ENCODE measurements around the gene ELF2.
"Not testable (repeated sequence)": the region's sequence is repeated elsewhere in the genome, so short reads cannot be mapped to it uniquely, and the experiment has no call there.

The ELF2 gene

DNA sequence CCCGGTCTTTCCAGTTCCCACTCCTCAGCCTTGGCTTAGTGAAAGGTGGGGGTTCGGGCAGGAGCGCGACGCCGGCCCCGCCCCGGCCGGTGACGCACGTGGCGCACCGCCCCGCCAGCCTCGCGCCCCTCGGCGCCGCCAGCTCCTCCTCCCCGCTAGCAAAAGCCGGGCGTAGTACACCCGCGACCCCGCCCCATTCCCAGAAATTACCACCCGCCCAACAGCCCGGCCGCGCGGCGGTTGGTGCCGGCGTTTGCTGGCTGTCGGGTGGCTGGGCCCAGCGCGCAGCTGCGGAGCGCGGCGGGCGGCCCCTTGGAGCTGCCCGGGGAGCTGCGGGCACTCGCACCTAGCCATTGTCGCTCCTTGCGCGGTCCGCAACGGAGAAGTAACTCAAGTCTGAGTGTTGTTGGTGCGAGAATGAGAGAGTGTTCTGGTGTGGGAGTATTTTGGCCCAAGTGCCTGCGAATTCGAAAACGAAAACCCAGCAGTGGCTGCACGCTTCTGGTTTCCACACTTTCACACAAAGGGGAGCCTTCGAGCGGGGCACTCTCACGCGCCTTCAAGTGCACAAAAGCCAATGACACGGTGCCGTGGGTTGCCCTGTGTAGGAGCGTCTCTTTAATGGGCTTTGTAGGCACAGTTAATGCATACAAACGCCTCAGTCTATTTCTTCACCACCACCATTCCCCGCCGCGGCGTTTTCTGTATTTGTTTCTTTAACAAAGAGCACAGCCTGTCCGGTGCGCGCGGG is 1.0 kb upstream of the ELF2 start:
- peak; percentile 86 for DNase-seq

DNA sequence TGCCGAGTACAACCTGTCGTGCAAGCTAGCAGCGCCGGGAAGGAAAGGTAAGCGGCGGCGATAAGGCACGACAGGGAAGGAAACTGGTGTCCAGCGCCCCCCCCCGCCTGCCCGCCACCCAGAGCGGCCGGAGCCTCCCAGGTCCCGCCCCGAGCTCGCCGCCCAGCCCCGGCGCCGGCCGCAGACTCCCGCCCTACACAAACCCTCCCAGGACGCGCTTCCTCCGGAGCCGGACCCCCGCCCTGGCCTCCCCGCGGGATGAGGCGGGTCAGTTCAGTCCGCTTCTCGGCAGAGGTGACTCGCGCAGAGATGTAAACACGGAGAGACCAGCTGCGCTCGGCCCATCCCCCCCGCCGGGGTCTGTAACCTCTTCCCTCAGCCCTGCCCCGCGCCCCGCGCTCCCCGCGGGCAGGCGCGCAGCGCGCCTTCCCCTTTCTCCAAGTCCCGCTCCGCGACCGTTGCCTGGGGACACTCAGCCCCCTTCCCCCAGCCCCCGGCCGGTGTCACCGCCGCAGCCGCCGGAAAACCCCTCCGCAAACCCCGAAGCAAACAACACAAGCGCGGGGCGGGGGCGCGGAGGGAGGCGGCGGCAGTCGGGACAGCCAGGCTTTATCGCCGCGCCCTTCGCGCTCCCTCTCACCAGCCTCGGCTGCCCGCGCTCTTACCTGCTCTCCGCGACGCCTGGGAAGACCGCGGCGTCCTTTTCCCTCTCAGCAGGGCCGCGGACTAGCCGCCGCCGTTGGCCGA is 543 bp downstream of the ELF2 start:
- DNase-seq, result peak; percentile 75

DNA sequence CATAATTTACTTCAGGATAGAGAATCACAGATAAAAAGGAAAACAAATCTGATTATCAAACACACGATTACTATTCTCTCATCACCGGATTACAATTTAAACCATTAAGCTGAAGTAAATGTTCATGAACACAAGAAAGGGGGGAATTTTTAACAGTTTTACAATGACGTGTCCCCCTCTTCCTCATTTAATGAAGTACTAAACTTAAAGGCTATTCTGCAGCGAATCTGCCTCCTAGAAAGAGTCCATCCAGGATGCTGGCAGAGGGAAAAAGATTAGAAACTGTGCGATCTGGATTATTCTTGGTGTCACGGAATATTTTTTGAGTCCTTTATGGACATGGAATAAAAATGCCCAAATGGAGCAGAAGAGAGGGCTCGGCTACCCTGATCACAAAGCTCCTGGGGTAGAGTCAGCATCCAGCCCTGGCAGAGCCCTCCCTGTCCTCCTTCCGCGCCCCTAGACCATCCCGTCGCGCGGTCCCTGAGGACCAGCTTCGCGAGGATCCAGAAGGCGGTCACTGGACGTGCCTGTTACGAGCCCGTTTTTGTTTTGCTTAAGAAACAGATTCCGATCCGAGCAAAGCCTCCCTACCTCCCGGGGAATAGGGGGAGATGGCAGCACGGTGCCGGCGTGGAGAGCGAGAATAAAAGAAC is 1.2 kb downstream of the ELF2 start:
- no peak for DNase-seq

DNA sequence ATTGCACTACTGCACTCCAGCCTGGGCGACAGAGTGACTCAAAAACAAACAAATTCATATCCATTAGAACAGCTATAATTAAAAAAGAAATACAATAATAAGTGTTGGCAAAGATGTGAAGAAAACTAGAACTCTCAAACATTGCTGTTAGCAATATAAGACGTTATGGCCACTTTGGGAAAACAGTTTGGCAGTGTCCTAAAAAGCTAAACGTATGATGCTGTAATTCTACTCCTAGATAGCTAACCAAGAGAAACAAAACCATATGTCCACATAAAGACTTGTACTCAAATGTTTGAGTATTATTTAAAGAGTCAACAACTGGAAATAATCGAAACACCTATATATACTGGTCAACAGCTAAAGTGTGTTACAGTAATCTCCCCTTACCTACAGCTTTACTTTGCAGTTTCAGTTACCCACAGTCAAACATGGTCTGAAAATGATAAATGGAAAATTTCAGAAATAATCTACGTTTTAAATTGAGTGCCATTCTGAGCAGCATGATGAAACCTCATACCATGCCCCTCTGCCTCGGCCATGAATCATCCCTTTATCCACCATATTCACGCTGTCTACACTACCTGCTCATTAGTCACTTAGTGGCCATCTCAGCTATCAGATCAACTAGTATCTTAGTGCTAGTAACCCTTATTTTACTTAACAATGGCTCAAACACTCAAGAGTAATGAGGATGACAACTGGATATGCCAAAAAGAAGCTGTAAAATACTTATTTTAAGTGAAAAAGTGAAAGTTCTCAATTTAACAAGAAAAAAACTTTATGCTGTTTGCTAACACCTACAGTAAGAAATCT is 4.9 kb downstream of the ELF2 start:
- no peak for DNase-seq

DNA sequence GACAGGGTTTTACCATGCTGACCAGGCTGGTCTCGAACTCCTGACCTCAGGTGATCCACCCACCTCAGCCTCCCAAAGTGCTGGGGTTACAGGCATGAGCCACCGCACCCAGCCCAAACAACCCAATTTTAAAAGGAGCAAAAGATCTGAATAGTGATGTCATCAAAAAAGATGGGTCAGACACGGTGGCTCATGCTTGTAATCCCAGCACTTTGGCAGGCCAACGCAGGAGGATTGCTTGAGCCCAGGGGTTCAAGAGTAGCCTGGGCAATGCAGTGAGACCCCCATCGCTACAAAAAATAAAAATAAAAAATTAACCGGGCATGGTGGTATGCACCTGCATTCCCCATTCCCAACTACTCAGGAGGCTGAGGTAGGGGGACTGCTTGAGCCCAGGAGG is 6.1 kb downstream of the ELF2 start:
- no peak for DNase-seq

DNA sequence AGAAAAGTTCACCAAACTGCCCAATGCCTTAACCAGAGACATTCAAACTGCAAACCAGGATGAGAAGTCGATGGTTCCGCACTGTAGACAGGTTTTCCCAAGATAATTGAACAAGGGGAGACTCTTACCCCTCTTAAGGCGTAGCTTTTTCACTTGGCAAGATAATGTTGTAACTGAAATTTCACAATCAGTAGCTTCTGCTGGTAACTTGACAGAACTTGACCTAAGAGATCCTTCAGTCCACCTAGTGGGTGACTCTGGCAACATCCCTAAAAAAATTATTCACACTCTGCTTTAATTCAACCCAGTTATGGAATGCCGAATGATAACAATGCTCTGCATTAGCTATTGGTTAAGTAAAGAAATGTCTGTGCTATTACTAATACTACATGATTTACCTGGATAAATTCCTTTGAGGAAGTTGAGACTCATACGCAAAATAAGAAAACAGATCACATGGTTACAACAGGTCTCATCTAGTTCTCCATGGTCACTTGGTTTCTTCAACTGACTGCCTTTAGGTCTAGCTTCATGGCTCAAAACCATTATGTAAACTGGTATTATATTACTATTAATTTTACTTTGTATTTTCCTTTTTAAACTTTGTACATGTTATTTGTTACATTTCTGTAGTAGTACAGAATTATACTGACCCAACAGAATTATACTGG is 9.1 kb downstream of the ELF2 start:
- DNase-seq, result no peak

DNA sequence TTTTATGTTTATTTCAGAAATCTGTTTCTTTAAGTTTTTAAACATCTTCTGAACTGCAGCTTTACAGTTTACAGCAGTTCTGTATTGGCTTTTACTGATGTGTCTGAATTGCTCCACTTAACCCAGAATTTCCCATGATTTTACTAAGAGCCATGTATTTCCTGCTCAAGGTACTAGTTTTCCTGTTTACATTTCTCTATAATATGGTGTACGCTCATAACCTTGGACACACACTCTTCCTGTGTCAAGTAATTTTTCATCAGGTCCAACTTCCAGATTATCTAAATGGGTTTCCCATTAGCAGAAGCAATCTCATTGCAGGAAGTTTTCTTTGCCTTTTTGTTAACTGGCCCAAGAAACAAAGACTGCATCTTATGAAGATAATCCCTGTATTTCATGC is 12.3 kb downstream of the ELF2 start:
- no peak for DNase-seq

DNA sequence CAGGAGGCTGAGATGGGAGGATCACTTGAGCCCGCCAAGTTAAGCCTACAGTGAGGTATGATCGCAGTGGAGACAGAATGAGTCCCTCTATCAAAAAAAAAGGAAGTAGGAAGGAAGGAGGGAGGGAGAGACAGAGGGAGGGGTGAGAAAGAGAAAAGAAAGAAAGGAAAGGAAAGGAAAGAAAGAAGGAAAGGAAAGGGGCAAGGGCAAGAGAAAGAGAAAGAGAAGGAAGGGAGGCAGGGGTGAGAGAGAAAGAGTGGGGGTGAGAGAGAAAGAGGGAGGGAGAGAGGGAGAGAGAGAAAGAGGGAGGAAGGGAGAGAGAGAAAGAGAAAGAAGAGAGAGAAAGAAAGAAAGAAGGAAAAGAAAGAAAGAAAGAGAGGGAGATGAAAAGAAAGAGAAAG is 13.2 kb downstream of the ELF2 start:
- no peak for DNase-seq

DNA sequence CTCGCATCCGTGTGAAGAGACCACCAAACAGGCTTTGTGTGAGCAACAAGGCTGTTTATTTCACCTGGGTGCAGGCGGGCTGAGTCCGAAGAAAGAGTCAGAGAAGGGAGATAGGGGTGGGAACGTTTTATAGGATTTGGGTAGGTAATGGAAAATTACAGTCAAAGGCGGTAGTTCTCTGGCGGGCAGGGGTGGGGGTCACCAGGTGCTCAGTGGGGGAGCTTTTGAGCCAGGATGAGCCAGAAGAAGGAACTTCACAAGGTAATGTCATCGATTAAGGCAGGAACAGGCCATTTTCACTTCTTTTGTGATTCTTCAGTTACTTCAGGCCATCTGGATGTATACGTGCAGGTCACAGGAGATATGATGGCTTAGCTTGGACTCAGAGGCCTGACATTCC is 19.0 kb downstream of the ELF2 start:
- not testable (repeated sequence) for DNase-seq

DNA sequence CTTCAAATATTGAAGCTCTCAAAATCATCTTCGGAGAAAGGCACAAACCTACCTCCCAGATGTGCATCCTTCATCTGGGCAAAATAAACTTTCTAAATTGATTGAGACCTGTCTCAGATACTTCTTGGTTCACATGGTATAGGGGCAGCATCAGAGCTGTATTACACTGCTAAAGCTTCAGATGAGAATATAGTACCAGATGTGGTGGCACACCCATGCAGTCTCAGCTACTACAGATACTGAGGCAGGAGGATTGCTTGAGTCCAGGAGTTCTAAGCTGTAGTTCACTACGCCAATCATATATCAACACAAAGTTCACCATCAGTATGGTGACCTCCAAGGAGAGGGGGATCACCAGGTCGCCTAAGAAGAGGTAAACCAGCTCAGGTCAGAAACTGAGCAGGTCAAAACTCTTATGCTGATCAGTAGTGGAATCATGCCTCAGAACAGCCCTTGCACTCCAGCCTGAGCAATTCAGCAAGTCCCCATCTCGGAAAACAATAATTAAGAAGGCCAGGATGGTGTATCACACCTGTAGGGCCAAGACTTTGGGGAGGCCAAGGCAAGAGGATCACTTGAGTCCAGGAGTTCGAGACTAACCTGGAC is 22.0 kb downstream of the ELF2 start:
- DNase-seq, result no peak

DNA sequence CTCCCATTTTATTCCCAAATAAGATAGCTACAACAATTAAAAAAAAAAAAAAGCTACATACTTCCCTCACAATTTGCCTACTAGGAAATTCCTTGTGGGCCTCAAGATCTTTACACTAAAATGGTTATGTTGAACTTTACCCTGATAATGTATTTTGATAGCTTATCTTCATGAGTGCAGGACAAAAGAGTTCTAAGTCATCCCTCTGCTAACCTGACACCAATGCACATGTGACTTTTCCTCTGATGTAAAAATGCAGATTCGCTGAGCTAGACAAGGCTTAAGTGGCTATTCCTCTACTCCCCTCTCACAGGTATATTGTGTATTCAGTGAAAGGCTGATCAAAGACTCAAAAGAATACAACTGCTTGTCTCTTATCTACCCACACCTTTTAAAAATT is 22.5 kb downstream of the ELF2 start:
- no peak for DNase-seq

DNA sequence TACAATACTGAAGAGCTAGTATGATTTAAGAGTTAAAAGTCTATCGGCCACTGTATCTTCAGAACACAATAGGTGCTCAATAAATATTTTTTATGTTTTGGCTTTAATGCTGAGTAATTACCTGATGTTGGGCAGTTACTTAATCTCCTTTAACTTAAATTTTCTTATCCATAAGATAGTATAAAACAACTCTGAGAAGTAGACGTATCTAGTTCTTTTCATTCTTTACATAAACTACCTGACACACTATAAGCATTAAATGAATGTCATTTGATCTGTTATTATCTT is 22.9 kb downstream of the ELF2 start:
- DNase-seq, result no peak

DNA sequence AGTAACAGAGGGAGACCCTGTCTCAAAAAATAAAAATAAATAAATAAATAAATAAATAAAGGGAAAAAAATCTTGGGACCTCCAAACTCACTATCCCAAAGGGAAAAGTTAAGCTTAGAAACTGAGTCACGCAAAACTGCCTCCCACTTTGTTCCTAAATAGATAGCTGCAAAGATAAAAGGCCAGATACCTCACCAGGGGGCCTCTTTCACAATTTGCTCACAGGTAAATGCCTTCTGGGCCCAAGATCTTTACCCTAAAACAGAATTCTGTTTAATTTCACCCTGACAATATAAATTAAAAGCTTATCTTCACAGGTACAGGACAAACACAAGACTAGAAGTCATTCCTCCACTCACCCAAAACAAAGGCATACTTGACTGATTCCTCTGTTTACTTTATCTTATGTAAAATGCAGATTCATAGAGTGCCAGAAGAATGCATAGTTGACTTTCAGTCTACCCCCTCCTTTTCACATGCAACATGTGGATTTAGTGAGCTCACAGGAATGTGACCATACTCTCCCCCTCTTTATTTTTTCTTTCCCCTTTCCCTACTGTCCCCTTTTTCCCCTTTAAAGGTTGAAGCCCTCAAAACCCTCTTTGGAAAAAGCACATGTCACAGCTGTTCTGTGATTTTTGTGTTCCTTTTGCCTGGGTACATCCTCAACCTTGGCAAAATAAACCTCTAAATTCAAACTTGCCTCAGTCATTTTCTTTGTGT is 23.4 kb downstream of the ELF2 start:
- DNase-seq, result no peak

DNA sequence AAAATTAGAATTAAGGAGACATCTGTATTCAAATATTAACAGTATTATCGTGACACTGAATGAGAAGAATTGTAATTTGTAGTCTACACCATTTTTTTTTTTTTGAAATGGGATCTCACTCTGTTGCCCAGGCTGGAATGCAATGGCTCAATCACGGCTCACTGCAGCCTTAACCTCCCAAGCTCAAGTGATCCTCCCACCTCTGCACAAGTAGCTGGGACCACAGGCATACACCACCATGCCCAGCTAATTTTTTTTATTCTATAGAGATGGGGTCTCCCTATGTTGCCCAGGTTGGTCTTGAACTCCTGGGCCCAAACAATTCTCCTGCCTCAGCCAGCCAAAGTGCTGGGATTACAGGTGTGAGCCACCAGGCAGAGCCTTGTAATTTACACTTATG is 24.8 kb downstream of the ELF2 start:
- no peak for DNase-seq

DNA sequence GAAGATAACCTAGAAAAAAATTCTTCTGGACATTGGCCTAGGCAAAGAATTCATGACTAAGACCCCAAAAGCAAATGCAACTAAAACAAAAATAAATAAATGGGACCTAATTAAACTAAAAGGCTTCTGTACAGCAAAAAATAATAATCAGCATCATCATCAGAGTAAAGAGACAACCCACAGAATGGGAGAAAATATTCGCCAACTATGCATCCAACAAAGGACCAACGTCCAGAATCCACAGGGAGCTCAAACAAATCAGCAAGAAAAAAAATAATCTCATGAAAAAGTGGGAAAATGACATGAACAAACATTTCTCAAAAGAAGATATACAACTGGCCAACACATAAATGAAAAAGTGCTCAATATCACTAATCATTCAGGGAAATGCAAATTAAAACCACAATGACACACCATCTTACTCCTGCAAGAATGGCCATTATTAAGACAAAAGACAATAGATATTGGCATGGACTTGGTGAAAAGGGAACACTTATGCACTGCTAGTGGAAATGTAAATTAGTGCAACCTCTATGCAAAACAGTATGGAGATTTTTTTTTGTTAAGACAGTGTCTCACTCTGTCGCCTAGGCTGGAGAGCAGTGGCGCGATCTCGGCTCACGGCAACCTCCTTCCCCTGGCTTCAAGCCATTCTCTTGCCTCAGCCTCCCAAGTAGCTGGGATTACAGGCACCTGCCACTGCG is 29.9 kb downstream of the ELF2 start:
- no peak for DNase-seq

DNA sequence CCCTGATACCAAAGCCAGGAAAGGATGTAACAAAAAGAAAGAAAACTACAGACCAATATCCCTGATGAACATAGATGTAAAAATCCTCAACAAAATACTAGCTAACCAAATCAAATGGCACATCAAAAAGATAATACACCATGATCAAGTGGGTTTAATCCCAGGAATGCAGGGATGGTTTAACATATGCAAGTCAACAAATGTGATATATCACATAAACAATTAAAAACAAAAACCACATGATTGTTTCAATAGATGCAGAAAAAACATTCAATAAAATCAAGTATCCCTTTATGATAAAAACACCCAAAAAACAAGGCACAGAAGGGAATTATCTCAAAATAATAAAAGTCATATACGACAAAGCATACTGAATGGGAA is 31.5 kb downstream of the ELF2 start:
- no peak for DNase-seq

DNA sequence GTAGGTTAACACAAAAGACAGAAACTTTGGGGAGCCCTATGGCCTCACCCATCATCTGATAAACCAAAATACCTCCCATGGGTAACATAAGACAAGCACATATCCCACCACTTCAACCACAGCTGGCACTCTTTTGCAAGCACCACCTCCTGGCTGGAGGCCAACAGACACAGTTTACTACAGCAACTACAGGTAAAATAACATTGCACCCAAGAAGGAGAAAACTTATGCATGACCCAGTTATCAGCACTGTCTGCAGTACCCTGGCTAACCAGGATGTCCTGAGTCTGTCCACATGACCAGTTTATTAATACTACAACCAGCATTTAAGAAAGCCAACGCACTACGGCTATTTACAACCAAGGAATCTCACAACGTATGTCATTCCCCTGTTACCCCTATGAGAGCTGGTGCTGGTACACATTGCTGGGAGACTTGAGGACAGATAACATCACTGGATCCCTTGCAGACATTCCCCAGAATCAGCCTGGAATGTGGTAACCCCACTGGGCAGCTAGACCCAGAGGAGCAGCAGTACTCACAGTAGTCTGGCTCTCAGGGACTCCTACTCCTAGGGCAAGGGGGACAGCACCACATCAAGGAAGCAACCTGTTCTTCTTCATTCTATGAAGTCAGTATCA is 32.0 kb downstream of the ELF2 start:
- no peak for DNase-seq

DNA sequence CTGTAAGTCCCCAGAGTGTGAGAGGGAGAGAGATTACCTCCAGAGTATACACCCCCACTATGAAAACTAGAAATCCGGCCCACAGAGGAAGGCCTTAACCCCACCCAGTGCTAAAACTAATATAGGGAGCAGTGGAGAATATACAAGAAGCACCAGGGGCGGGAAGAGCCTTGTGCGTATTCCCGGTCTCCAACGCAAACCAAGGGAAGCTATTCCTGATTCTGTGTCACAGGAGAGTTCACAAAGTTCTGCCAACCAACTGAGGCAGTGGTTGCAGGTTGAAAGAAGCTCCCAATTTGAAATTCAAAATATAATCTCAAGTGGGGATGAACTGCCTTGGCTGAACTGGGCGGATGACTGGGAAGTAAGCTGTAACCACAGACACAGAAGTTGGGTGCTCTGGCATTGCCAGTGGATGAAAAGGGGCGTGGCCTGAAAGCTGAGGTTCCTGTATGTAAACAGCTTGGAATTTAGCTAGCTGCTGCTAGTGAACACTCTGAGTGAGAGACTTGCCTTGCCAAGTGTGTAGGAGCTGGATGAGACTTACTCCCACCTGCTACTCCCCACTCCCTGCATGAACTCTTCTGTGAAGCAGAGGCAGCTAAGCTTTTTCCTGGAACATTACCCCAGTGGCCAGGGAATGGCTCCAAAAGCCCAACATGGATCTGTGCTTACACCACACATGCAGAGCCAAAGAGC is 32.7 kb downstream of the ELF2 start:
- no peak for DNase-seq

DNA sequence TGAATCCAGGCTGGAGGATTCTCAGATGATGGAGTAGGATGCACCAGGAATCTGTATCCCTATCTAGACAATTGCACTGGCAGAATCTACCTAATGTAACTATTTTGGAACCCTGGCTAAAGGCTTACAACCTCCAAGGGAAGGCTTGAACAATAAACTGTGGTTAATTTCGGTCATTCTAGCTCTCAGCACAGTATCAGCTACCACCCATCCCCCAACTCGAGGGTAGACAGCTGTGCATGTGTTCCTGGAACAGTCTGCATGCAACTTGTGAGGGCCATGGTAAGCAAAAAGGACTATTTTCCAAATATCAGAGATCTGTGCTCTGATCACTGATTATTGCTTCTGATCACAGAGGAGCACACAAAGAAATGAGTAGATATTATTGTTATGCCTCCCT is 34.0 kb downstream of the ELF2 start:
- no peak for DNase-seq

DNA sequence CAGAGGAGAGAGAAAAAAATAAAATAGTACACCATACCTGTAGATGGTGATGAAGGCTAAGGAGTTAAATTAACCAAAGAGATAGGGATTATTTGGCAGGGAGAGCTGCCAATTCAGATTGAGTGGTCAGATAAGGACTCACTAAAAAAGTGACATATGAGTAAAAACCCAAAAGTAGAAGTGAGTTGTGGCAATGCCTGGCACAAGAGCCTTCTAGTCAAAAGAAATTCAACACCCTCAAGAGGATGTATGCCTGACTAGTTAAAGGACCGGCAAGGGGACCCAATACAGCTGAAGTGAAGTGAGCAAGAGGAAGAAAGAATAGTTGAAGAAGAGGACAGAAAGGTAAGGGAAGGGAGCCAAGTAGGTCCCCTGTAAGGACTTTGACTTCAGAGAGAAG is 34.9 kb downstream of the ELF2 start:
- no peak for DNase-seq
